ENCODE measurements around the gene PNPLA8.

PNPLA8 gene

DNA sequence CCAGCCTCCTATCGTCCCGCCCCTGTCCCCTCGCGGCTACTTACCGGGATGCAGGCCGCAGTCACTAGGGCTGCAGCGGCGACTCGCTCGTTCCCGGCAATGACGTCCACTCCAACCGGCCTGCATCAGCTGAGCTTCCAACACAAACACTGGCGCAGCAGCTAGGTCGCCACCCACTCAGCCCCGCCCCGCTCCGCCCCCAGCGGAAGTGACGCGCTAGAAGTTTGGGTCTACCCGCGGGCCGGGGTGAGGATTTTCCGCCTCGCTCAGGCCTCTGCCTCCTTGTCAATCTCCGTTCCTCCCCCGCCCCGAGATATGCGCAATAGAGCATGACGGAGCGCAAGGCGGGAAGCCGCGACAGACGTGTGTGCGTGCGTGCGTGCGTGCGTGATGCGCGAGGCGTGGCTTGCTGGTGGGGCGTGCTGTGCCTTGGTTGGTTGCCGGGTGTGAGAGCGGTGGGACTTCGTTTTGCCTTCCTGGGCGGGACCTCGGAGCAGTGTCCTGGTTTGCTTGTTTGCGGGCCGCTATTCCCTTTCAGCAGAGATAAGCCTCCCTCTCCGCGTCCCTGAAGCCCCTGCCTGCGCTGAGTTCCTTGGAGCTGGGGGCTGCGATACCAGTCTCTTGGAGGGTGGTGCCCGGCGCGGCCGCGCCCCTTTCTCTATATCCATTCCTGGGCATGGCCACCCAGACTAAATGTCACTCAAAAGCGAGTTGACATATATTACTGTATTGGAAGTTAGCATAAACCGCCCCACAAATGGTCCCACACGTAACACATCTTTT lies at the start of gene PNPLA8:
Gene PNPLA8 (minus strand): TSS at position 151 of the 783 bp plus-strand sequence. CDS start 10,644 bp downstream, outside the sequence.
- TF ChIP-seq, protein P1, sequence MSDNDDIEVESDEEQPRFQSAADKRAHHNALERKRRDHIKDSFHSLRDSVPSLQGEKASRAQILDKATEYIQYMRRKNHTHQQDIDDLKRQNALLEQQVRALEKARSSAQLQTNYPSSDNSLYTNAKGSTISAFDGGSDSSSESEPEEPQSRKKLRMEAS (IDR thresholded peaks at IDR 0.05), result peak; percentile 92
- TF ChIP-seq TCF12 (IDR thresholded peaks at IDR 0.05; ENCODE audit: low read depth), result no peak
- no peak for TF ChIP-seq ZBTB7A (IDR thresholded peaks at IDR 0.05; ENCODE audit: low read depth)
- TF ChIP-seq TEAD4 (IDR thresholded peaks at IDR 0.05), result no peak
- TF ChIP-seq CREB1 (IDR thresholded peaks at IDR 0.05; ENCODE audit: low read depth), result peak; percentile 83
- TF ChIP-seq CEBPB (IDR thresholded peaks at IDR 0.05), result no peak
- TF ChIP-seq USF1 (IDR thresholded peaks at IDR 0.05), result peak; percentile 64
- no peak for TF ChIP-seq RAD21 (IDR thresholded peaks at IDR 0.05; ENCODE audit: low read depth)
- TF ChIP-seq FOXM1 (IDR thresholded peaks at IDR 0.05; ENCODE audit: borderline replicate concordance, low read depth), result no peak
- no peak for TF ChIP-seq YY1 (IDR thresholded peaks at IDR 0.05; ENCODE audit: low read depth)
- peak; percentile 75 for TF ChIP-seq EGR1 (IDR thresholded peaks at IDR 0.05)
- TF ChIP-seq, protein P2, sequence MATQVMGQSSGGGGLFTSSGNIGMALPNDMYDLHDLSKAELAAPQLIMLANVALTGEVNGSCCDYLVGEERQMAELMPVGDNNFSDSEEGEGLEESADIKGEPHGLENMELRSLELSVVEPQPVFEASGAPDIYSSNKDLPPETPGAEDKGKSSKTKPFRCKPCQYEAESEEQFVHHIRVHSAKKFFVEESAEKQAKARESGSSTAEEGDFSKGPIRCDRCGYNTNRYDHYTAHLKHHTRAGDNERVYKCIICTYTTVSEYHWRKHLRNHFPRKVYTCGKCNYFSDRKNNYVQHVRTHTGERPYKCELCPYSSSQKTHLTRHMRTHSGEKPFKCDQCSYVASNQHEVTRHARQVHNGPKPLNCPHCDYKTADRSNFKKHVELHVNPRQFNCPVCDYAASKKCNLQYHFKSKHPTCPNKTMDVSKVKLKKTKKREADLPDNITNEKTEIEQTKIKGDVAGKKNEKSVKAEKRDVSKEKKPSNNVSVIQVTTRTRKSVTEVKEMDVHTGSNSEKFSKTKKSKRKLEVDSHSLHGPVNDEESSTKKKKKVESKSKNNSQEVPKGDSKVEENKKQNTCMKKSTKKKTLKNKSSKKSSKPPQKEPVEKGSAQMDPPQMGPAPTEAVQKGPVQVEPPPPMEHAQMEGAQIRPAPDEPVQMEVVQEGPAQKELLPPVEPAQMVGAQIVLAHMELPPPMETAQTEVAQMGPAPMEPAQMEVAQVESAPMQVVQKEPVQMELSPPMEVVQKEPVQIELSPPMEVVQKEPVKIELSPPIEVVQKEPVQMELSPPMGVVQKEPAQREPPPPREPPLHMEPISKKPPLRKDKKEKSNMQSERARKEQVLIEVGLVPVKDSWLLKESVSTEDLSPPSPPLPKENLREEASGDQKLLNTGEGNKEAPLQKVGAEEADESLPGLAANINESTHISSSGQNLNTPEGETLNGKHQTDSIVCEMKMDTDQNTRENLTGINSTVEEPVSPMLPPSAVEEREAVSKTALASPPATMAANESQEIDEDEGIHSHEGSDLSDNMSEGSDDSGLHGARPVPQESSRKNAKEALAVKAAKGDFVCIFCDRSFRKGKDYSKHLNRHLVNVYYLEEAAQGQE (IDR thresholded peaks at IDR 0.05; ENCODE audit: low read depth), result no peak
- TF ChIP-seq TAF1 (IDR thresholded peaks at IDR 0.05; ENCODE audit: low read depth), result peak; percentile 41; the same call in 1 of the 2 replicates
- no peak for TF ChIP-seq EP300 (IDR thresholded peaks at IDR 0.05; ENCODE audit: borderline replicate concordance)

DNA sequence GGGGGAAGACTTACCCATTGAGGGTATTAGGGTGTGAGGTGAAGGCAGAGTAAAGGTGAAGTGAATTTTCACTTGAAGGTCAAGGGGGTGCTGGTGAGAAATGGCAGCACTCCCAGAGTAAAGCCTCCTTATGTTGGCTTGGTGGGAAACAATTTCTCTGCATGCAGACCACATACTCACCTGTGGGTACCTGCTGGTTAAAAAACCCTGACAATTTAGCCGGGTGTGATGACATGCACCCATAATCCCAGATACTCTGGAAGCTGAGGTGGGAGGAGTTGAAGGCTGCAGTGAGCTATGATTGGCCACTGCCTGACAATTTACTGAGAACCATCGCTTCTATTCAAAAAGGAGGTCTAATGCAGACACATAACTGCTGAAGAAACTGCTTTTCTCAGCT lies 49.2 kb upstream of the PNPLA8 start:
- no peak for TF ChIP-seq TEAD4 (IDR thresholded peaks at IDR 0.05)

- no peak for TF ChIP-seq EGR1 (IDR thresholded peaks at IDR 0.05)
These were observed 46.5 kb upstream of the PNPLA8 start for GRCh38 chr7:108572480-108572879.

GRCh38 chr7:108570146-108570755 lies 44.3 kb upstream of the PNPLA8 start:
- TF ChIP-seq ZBTB7A (IDR thresholded peaks at IDR 0.05; ENCODE audit: low read depth) (peak; percentile 26), TAF1 (IDR thresholded peaks at IDR 0.05; ENCODE audit: low read depth) (no peak)

- peak; percentile 77 for TF ChIP-seq CREB1 (IDR thresholded peaks at IDR 0.05; ENCODE audit: low read depth)
- peak; percentile 81; the same call in 1 of the 2 replicates for TF ChIP-seq ZBTB7A (IDR thresholded peaks at IDR 0.05; ENCODE audit: low read depth)
- TF ChIP-seq EP300 (IDR thresholded peaks at IDR 0.05; ENCODE audit: borderline replicate concordance), result 0 out of 2 replicates have a peak, but pooled peaks have one; percentile 5
- no peak for TF ChIP-seq FOXM1 (IDR thresholded peaks at IDR 0.05; ENCODE audit: borderline replicate concordance, low read depth)
- TF ChIP-seq NFIC (IDR thresholded peaks at IDR 0.05), result no peak
- no peak for TF ChIP-seq YY1 (IDR thresholded peaks at IDR 0.05; ENCODE audit: low read depth)
- TF ChIP-seq, protein P1 (IDR thresholded peaks at IDR 0.05), result peak; percentile 99
- TF ChIP-seq TEAD4 (IDR thresholded peaks at IDR 0.05), result no peak
- no peak; the same call in 1 of the 2 replicates for TF ChIP-seq TCF12 (IDR thresholded peaks at IDR 0.05; ENCODE audit: low read depth)
- TF ChIP-seq CEBPB (IDR thresholded peaks at IDR 0.05), result no peak
- TF ChIP-seq, protein P2 (IDR thresholded peaks at IDR 0.05; ENCODE audit: low read depth), result no peak
- peak; percentile 85 for TF ChIP-seq TAF1 (IDR thresholded peaks at IDR 0.05; ENCODE audit: low read depth)
- TF ChIP-seq USF1 (IDR thresholded peaks at IDR 0.05), result peak; percentile 100
- TF ChIP-seq EGR1 (IDR thresholded peaks at IDR 0.05), result no peak
- TF ChIP-seq RAD21 (IDR thresholded peaks at IDR 0.05; ENCODE audit: low read depth), result no peak
These were observed 43.6 kb upstream of the PNPLA8 start, which contains the start of the genes DNAJB9 and THAP5 for GRCh38 chr7:108569381-108570145. Gene DNAJB9, plus strand, starts transcription at chr7:108569874. Its CDS starts 1,853 bp downstream, at chr7:108571727. Gene THAP5, minus strand, starts transcription at chr7:108569706. Its CDS starts 137 bp downstream, at chr7:108569569.

Measured in Ishikawa (cell line).